HG03135 (cell line): ENCODE results near the gene EGFLAM.

Experiments used
- ATAC-seq: cut with Tn5 transposase; IDR thresholded peaks from one replicate; pipeline ENCODE4 v1.9.1; 2021; ENCODE audit warnings: mild to moderate bottlenecking, moderate library complexity; ENCODE audit not compliant: unreplicated experiment

EGFLAM gene

GRCh38 chr5:38371596-38371995, 113.2 kb downstream of the EGFLAM start:
- ATAC-seq = no peak

DNA sequence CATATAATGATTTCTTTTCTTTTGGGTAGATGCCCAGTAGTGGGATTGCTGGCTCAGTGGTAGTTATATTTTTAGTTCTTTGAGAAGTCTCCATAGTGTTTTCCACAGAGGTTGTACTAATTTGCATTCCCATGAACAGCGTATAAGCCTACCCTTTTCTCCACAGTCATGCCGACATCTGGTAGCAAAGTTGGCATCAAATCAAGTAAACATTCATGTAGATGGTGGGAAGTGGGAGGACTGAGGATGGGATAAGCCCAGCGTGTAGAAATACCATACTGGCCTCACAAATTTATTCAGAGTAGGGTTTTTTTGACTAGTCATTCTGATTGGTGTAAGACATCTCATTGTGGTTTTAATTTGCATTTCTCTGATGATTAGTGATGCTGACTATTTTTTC, 115.4 kb downstream of the EGFLAM start:
- no peak for ATAC-seq

- ATAC-seq = no peak
Observed at GRCh38 chr5:38375423-38375822, 117.1 kb downstream of the EGFLAM start.

GRCh38 chr5:38376404-38376803, 118.0 kb downstream of the EGFLAM start:
- ATAC-seq = no peak

DNA sequence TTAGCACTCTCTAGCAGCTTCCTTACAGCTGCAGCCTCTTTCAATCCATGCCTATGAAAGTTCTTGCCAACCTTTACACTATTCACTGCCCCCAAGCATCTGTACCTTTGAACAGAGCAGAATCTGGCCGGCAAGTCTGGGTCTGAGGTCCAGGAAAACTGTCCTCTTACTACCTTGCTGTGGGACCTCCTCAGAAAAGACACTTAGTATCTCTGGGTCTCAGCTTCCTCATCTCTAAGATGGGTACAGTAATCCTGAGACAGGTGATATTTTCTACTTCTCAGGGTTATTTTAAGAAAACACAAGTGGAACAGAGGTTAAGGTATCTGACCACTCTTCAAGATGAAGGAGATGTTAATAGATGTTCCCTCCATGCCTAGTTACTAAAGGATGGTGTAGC, 120.2 kb downstream of the EGFLAM start:
- no peak for ATAC-seq

DNA sequence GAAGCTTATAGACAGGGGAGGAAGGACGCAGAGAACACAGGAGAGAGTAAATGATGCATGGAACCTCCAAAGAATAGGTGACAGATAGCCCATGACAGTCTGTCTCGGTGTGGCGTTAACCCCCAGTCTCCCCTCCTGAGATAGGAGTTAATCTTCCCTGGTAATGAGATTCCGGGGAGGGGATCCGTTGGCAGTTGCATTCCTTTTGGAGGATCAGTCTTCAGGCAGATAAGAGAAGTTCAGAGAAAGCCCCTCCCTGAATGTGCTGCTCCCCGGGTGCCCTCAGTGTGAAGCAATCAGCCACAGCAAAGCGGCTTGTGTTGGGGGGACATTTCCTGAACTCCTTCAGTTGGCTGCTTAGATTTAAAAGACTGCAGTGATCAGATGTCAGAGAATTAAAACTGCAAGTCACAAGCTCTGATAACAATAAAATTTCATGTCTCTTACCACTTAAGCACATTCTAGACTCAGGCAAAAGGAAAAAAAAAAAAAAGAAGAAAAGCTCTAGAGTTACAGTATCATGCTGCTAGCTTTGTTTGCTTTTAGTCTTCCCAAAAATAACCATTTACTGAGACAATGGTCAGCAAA, 121.1 kb downstream of the EGFLAM start:
- no peak for ATAC-seq

DNA sequence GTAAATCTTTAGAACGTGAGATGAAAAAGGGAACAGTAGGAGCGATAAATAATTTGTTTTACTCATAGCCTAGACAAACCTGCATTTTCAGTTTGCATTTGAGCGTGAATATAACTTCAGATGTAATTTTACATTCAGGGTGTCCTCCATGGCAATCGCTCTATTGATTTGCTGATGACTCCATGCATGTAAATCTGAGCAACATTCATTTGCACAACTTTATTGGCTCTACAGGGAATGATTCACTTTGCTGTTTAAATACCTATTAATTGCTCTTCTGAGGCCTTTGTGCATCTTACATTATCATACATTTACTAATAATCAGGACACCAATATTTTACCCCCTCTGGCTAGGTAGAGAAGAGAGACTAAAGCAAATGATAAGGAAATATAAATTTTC, 122.2 kb downstream of the EGFLAM start:
- ATAC-seq = no peak

GRCh38 chr5:38381361-38381760, 123.0 kb downstream of the EGFLAM start:
- ATAC-seq = no peak

DNA sequence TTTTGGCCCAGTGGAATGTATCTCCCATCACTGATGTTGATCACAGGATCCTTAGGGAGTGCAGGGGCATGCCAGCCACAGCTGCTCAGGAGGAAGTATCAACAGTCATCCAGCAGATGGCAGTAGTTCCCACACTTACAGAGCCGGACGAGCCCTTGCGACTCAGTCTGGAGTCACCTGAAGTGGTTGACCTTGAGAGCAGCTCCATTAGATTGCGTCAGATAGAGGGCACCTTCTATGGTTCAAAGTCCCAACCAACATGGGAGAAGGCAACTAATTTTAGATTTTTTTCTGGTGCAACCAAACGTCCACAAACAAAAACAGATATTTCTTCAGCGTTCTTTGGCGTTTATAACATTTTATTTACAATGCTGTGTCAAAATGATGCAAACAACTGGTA, 124.5 kb downstream of the EGFLAM start:
- peak; percentile 97 for ATAC-seq

DNA sequence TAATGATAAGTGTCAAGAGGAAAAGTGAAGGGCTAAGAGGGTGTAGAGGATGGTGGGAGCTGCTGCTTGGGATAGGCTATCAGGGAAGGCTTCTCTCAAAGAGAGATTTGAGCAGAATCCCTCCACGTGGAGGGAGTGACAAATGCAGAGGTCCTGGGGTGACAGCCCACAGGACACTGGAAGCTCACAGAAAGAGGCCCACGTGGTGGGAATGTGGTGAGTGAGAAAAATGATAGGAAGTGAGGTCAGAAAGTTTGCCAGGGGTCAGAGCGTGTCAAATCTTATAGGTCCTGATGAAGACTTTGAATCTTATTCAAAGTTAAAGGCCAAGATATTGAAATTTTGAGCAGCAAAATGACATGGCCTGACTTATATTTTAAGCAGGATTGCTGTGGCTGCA, 125.3 kb downstream of the EGFLAM start:
- ATAC-seq = no peak

GRCh38 chr5:38384396-38384795, 126.0 kb downstream of the EGFLAM start:
- ATAC-seq = no peak

GRCh38 chr5:38387161-38387560, 128.8 kb downstream of the EGFLAM start:
- no peak for ATAC-seq

- no peak for ATAC-seq
Observed at GRCh38 chr5:38393636-38394035, 135.3 kb downstream of the EGFLAM start.

DNA sequence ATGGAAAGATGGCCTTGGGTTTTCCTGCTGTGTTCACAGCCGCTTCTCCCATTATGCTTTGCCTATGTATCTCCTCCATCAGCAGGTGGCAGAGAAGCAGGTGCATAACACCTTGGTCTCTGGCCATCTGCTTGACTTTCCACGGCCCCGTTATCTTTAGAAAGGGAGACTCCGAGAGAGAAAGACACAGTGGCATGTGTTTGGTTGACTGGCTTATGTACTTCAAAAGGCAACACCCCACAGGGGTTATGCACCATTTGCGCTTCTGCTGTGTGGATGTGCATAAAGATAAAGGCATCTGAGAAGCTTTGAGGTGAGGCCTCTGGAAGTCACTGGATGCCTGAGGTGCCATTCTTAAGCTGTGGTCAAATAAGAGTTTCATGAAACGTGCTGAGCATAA, 138.4 kb downstream of the EGFLAM start:
- ATAC-seq = no peak

GRCh38 chr5:38400365-38400764, 142.0 kb downstream of the EGFLAM start:
- ATAC-seq = no peak

GRCh38 chr5:38401145-38401544, 142.8 kb downstream of the EGFLAM start:
- ATAC-seq = no peak

GRCh38 chr5:38403406-38403805, 145.0 kb downstream of the EGFLAM start:
- no peak for ATAC-seq

- ATAC-seq = no peak
Observed at GRCh38 chr5:38403877-38404635, 145.7 kb downstream of the EGFLAM start.

DNA sequence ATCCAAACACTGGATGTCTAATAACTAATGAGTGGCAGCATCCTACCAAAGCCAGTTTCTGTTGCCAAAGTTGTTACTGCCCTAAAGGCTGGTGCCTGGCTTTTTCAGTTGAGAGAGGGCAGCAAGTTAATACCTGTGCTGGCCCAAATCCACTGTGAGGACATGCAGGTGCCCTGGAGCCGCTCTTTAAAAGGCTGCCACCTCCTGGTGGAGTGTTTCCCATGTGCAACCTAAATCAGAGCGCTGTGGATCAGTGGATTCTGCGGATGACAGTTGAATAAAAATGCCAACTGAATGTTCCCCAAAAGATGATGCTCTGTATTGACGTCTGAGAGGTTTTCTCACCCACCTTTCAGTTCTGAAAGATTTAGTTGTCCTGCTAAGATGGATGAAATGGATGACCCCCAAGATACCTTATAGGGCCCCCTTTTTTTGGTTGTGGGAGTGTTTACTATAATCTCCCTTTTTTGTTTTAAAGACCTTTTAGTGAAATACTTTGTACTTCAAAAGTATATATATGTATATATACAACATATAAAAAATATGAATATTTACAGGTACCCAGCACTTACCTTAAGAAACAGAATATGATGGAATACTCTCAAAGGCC, 146.4 kb downstream of the EGFLAM start:
- no peak for ATAC-seq

GRCh38 chr5:38408446-38409198, 150.3 kb downstream of the EGFLAM start:
- ATAC-seq = no peak

GRCh38 chr5:38410304-38410990, 152.1 kb downstream of the EGFLAM start:
- ATAC-seq = no peak
